ENCODE results near the gene GABRQ.

Gene GABRQ

GRCh38 chrX:152637649-152638442 lies at the start of gene GABRQ:
Gene GABRQ (plus strand): TSS chrX:152637895. CDS start chrX:152638203, 308 bp downstream.
- DNase-seq: no peak

- DNase-seq: no peak
These were observed 49.5 kb upstream of the GABRQ start for GRCh38 chrX:152588206-152588605.

- no peak for DNase-seq
These were observed 36.7 kb upstream of the GABRQ start for GRCh38 chrX:152600853-152601633.

- no peak for DNase-seq
These were observed 35.7 kb upstream of the GABRQ start for GRCh38 chrX:152601848-152602616.

- no peak for DNase-seq
These were observed 22.9 kb upstream of the GABRQ start for GRCh38 chrX:152614791-152615190.

GRCh38 chrX:152619897-152620296 lies 17.8 kb upstream of the GABRQ start:
- no peak for DNase-seq

- peak; percentile 1 for DNase-seq
These were observed 5.1 kb upstream of the GABRQ start for GRCh38 chrX:152632445-152633097.

GRCh38 chrX:152635941-152636340 lies 1.8 kb upstream of the GABRQ start:
- no peak for DNase-seq

- no peak for DNase-seq
These were observed 779 bp downstream of the GABRQ start for GRCh38 chrX:152638443-152638904.

- DNase-seq: no peak
These were observed 1.7 kb downstream of the GABRQ start for GRCh38 chrX:152639426-152639825.

GRCh38 chrX:152640034-152640818 lies 2.5 kb downstream of the GABRQ start:
- DNase-seq: no peak

GRCh38 chrX:152641256-152641875 lies 3.7 kb downstream of the GABRQ start:
- no peak for DNase-seq

- DNase-seq: no peak
These were observed 4.3 kb downstream of the GABRQ start for GRCh38 chrX:152641996-152642395.

GRCh38 chrX:152642931-152643564 lies 5.4 kb downstream of the GABRQ start:
- DNase-seq: no peak

GRCh38 chrX:152646961-152647360 lies 9.3 kb downstream of the GABRQ start:
- DNase-seq: no peak

- DNase-seq: no peak
These were observed 10.3 kb downstream of the GABRQ start for GRCh38 chrX:152647978-152648377.

- DNase-seq: no peak
These were observed 14.4 kb downstream of the GABRQ start for GRCh38 chrX:152652060-152652459.

- DNase-seq: no peak
These were observed 14.8 kb downstream of the GABRQ start for GRCh38 chrX:152652467-152652866.

- DNase-seq: no peak
These were observed 18.4 kb downstream of the GABRQ start for GRCh38 chrX:152656087-152656486.

GRCh38 chrX:152656890-152657289 lies 19.2 kb downstream of the GABRQ start:
- DNase-seq: no peak

- no peak for DNase-seq
These were observed 20.6 kb downstream of the GABRQ start for GRCh38 chrX:152658302-152658701.

Measured in CD4-positive, alpha-beta T cell treated with Interleukin-17A for 1 hour (primary cell).